GM12872 (cell line): Measurements from ENCODE around the gene PTGFRN.

Experiments used
- TF ChIP-seq, protein P1 (sequence below): IDR thresholded peaks from 3 replicates; pipeline ENCODE4 v1.5.1; 2011; ENCODE audit warnings: low read depth, mild to moderate bottlenecking, low read length, moderate library complexity; ENCODE audit not compliant: insufficient read depth

The PTGFRN gene

GRCh38 chr1:116994411-116994810, 84.7 kb downstream of the PTGFRN start:
- TF ChIP-seq, protein P1, sequence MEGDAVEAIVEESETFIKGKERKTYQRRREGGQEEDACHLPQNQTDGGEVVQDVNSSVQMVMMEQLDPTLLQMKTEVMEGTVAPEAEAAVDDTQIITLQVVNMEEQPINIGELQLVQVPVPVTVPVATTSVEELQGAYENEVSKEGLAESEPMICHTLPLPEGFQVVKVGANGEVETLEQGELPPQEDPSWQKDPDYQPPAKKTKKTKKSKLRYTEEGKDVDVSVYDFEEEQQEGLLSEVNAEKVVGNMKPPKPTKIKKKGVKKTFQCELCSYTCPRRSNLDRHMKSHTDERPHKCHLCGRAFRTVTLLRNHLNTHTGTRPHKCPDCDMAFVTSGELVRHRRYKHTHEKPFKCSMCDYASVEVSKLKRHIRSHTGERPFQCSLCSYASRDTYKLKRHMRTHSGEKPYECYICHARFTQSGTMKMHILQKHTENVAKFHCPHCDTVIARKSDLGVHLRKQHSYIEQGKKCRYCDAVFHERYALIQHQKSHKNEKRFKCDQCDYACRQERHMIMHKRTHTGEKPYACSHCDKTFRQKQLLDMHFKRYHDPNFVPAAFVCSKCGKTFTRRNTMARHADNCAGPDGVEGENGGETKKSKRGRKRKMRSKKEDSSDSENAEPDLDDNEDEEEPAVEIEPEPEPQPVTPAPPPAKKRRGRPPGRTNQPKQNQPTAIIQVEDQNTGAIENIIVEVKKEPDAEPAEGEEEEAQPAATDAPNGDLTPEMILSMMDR, result no peak

- TF ChIP-seq, protein P1, result no peak
Measured at GRCh38 chr1:116997066-116997465, 87.3 kb downstream of the PTGFRN start.

DNA sequence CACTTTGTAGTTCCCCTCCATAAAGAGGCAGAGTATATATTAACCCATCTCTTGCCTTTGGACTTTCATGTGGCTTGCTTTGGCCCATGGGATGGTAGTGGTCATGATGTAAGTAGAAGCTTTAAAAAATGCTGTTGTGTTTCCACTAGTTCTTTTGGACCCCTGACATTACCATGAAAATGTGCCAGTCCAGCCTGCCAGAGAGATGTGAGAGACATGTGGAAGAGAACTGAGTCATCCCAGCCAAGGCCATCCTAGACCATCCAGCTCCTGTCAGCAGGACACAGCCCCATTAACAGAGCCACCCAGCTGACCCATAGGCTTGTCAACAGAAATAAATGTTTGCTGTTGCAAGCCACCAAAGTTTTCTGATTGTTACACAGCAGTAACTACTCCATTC, 87.9 kb downstream of the PTGFRN start:
- TF ChIP-seq, protein P1, result no peak

DNA sequence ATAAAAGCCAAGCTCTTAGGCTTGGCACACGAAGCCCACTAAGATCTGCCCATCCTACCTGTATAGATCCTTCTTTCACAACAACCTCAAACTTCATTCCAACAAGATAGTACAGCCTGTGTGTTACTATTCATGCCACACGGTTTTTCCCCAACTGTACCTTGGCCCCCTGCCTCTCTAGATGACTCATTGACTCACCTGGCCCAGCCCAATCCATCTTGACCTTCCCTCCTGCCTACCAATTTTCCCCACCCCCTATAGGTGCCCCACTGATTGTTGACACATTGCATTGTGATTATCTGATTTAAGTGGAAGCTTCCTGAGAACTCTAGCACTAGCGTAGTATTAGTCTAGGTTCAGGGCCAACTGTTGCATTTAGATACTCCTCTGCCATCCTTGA, 89.9 kb downstream of the PTGFRN start:
- TF ChIP-seq, protein P1, result no peak

- TF ChIP-seq, protein P1, result no peak
Measured at GRCh38 chr1:117000142-117000541, 90.4 kb downstream of the PTGFRN start.

GRCh38 chr1:117001254-117001927, 91.7 kb downstream of the PTGFRN start, which contains the start of gene CD101:
Gene CD101 (plus strand): TSS chr1:117001760. CDS start chr1:117001818, 58 bp downstream.
- TF ChIP-seq, protein P1, result no peak

GRCh38 chr1:117003223-117003875, 93.6 kb downstream of the PTGFRN start:
- TF ChIP-seq, protein P1, result no peak
